ENCODE data around the gene ADORA2B.
A peak's percentile ranks its signal among the peaks of the same experiment; 100 is the strongest.
"Not testable (repeated sequence)": the region's sequence is repeated elsewhere in the genome, so short reads cannot be mapped to it uniquely, and the experiment has no call there.

ADORA2B gene

DNA sequence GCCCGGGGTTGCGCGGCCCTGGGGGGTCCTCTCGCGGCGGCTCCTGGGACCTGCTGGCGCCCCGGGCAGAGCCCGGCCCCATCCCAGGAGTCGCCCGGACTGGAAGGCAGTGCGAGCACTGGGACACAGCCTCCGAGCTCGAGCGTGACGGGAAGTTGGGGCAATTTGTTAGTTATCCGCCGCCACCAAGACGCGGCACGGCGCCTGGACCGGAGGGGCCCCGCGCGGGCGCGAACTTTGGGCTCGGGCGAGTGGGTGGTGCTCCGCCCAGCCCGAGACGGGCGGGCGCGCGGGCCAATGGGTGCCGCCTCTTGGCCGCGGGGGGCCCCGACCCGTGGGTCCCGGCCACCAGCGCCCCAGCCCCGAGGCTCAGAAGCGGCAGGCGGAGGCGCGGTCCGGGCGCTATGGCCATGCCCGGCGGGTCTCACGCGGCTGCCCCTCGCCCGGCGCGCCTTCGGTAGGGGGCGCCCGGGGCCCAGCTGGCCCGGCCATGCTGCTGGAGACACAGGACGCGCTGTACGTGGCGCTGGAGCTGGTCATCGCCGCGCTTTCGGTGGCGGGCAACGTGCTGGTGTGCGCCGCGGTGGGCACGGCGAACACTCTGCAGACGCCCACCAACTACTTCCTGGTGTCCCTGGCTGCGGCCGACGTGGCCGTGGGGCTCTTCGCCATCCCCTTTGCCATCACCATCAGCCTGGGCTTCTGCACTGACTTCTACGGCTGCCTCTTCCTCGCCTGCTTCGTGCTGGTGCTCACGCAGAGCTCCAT, at the start of gene ADORA2B:
ADORA2B (plus strand) TSS at position 372 of the 768 bp plus-strand sequence; CDS start at position 491, 119 bp downstream.
- DNase-seq = peak; percentile 33 to 82

DNA sequence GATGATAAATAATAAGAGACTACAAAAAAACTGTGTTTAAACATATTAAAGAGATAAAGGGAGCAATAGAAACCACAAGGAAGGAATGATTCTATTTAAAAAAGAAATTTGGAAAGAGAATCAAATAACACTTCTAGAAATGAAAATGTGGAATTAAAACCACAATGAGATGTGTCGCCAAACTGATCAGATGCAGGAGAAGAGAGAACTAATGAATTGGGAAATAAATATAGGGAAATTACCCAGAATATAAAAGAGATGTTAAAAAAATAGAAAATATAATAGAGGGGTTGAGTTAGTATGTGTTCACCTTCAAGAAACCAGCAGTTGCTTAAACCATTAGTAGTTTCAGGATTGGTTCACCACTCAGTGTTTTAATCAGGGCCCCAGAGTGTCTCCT, 48.7 kb upstream of the ADORA2B start:
- no peak for DNase-seq

DNA sequence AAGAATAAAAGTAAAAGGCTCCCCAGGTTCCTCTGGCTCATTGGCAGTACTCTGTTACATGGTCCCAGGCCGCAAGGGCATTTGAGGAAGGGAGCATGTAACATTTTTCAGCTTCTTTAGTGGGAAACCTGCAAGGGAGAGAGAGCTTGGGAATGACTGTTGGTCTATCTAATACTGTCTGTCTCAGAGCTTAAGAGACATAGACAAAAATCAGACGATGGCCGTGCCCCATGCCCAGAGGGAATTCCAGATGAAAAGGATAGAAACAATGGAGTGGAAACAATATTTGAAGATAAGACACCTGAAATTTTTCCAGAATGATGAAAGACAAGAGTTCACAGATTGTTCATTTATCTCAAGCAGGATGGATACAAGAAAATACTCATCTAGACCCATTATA, 48.1 kb upstream of the ADORA2B start:
- DNase-seq = no peak

DNA sequence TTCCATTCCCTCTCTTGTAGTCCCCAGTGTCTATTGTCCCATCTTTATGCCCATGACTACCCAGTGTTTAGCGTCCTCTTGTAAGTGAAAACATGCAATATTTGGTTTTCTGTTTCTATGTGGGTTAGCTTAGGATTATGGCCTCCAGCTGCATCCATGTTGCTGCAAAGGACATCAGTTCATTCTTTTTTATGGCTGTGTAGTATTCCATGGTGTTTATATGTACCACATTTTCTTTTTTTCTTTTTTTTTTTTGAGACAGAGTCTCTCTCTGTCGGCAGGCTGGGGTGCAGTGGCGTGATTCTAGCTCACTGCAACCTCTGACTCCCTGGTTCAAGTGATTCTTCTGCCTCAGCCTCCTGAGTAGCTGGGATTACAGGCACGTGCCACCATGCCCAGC, 45.3 kb upstream of the ADORA2B start:
- DNase-seq = not testable (repeated sequence)

DNA sequence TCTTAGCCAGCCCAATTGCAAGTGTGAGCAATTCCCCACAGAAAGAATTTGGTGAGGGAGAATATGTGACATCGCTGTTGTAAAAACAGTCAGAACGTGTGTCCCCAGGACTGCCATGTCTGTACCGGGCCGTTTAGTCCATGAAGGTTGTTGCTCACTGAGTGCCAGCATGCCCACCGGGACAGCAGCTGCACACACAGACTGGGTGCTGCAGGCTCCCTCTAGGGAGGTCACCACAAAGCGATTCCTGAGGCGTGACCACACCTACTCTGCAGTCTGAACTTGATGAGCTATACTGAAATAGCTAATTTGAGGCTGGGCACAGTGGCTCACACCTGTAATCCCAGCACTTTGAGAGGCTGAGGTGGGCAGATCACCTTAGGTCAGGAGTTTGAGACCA, 44.1 kb upstream of the ADORA2B start:
- DNase-seq = no peak

DNA sequence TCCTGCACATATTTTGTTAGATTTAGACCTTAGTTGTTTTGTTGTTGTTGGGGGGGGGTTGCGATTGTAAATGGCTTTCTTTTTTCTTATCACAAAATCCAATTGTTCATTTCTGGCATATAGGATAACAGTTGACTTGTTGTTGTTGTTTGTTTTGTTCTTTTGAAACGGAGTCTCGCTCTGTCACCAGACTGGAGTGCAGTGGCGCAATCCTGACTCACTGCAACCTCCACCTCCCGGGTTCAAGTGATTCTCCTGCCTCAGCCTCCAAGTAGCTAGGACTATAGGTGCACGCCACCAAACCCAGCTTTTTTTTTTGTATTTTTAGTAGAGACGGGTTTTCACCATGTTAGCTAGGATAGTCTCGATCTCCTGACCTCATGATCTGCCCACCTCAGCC, 39.7 kb upstream of the ADORA2B start:
- DNase-seq = not testable (repeated sequence)

DNA sequence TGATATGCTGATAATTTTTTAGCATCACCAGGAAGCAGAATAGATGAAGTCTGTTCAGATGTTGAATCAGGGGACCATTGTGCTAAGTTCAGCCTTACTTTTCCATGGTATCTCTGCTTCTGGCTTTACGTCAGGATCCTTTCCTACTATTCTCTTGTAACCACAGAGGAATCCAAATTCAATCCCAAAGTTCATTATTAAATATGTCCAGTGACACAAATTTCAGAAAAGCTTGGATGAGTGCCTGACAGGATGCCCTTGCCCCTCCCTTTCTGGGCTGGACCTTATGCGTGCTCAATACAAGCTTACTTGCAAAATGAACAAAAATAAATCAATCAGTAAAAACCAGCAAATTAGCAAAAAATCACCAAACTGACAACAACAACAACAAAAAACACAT, 37.6 kb upstream of the ADORA2B start:
- DNase-seq = no peak

DNA sequence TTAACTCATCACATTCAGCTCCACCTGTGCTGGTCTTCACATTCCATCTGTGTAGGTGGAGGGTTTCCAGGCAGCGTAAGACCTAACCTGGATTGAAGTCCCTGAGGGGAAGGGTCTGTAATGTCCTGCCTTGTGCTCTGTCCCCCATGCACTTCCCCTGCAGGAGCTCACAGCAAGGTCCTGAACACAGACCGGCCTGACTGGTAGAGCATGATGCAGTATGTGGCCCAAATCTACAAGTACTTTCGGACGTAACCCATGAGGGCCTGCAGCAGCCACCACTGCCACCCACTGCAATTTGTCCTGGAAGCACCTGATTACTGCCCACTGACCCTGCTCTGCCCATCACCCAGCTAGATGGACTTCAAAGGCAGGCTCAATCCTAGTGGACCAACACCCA, 36.6 kb upstream of the ADORA2B start:
- no peak for DNase-seq

DNA sequence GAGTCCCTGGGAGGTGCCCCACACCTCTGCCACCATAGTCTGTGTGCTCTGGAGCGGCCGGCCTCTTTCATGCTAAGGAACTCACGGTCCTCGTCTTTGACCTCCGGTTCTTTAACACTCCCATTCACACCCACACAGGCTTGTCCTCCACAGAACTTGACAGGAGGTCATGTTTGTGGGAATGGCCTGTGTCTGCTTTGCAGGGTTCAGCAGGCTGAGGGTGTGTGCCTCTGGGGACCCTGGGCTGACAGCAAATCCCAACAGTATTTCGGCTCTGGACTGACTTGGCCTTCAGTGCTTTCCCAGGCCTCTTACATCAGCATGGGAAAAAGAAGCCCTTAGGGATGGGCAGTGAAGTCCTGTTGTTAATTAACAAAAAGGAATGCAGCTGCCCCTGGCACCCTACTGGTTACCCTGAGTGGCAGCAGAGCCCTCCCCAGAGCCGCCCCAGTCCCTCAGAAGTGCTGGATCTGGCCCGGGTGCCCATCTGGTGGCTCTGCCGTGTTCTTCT, 35.4 kb upstream of the ADORA2B start:
- no peak for DNase-seq

DNA sequence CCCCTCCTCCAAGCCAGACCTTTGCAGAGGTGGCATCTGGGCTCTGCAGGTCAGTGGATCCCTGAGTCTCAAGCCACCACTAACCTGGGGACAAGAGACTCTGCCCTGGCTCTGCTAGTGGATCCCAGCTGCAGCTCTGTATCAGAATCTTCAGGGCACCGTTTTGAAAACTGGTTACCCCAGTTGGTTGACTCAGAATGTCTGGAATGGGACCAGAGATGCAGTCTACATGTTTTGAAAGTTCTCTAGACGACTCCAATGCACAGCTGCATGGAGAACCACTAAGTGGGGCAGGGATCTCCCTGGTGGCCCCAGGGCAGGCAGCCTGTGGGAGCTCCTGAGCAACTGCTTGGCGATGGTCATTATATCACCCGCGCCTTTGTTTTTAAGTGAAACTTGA, 34.1 kb upstream of the ADORA2B start:
- DNase-seq = no peak

DNA sequence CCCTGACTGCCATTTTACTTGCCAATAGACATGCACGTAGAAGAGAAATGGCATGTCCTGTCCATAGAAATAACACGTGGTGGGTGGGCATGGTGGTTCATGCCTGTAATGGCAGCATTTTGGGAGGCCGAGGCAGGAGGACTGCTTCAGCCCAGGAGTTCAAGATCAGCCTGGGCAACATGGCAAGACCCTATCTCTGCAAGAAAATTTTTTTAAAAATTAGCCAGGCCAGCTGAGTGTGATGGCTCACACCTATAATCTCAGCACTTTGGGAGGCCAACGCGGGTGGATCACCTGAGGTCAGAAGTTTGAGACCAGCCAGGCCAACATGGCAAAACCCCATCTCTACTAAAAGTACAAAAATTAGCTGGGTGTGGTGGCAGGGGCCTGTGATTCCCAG, 33.2 kb upstream of the ADORA2B start:
- not testable (repeated sequence) for DNase-seq

DNA sequence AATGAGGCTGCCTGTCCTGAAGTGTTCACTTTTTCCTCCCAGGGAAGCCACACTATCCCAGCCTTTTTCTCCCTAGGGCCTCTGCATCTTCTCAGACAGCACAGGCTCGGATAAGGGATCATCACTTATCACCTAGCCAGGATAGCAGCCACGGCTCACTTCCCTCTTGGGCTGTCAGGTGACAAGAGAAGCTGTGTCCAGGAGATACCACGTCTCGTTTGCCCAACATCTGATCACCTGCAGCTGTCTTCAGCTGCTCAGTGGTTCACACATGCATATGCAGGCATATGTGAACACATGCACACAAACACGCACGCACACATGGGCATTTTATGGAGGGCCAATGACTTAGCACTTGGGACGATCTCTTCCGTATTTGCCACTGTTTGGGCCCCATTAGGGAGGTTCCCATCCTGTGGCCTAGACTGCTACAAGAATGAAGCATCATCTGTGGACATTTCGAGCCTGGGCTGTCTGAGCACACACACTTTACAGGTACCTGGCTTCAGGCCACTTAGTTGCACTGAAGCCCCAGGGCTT, 32.4 kb upstream of the ADORA2B start:
- DNase-seq = no peak

DNA sequence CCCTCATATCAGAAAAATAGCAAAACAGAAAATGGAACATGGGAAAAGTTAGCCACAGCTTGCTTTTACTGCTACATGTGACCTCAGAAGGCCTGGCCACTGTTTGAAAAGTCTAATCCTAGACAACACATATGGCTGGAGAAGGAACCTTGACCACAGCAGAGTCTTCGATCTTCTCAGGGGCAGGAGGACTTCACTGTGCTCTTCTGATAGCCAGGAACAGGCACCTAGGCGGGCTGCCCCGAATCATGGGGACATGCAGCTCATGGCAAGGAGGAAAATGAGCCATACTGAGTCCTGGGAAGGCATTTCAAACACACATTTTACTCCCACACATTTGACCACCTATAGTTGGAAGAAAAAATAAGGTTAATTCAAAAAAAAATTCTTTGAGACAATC, 31.1 kb upstream of the ADORA2B start:
- DNase-seq = no peak

DNA sequence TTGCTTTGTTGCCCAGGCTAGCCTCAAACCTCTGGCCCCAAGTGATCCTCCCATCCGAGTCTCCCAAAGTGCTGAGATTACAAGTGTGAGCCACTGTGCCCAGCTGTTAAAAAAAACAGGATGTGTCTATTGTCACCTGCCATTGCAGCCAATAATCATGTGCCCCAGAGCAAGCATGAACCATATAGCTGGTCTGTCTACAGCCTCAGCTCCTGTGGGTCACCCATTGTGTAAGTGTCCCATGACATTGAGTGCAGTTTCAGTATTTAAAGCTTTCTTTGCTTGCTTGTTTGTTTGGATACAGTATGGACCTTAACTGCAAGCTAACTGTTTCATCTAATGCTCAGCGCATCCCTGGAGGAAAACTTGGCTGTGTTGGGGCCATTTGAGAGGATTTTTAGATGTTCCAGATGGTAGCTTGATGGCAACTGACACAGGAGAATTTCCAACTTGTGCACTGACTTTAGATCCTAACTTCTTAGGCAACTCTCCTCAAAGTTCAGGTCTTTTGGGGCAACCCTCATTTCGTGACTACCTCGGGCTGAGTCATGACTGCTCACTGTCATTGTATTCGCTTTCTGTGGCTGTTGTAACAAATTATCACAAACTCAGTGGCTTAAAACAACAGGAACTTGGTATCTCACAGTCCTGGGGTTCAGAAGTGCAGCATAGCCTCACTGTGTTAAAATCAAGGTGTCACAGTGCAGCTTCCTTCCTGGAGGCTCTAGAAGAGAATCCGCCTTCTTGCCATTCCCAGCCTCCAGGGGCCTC, 30.3 kb upstream of the ADORA2B start:
- no peak for DNase-seq

DNA sequence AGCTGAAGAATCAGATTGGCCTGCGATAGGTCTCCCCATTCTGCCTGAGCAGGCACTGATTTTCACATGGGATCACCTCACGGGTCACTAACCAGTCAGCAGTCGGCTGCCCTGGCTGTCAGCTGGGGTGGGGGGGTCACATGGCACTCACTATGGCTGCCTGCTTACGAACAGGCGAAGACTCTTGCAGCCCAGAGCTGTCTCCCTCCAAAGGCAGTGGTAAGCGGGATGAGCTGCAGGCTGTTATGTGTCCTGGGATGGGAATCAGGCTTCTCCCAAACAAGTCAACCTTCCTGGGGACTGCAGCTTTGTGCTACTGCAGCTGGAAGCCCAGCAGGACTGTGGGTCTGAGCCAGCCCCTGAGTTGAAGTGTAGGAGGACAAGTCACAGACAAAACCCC, 29.0 kb upstream of the ADORA2B start:
- DNase-seq = no peak

DNA sequence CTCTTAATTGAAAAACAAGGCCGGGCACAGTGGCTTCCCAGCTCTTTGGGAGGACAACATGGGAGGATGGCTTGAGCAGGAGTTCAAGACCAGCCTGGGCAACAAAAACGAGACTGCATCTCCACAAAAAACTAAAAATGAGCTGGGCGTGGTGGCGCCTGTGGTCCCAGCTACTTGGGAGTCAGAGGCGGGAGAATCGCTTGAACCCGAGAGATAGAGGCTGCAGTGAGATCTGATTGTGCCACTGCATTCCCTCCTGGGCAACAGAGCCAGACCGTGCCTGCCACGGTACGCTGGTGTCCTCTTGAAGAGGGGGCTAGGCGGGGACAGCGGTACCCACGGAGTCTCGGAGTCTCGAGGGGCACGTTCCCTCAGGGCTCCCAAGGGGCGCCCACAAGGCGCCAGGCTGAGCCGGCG, 27.9 kb upstream of the ADORA2B start:
- no peak for DNase-seq

DNA sequence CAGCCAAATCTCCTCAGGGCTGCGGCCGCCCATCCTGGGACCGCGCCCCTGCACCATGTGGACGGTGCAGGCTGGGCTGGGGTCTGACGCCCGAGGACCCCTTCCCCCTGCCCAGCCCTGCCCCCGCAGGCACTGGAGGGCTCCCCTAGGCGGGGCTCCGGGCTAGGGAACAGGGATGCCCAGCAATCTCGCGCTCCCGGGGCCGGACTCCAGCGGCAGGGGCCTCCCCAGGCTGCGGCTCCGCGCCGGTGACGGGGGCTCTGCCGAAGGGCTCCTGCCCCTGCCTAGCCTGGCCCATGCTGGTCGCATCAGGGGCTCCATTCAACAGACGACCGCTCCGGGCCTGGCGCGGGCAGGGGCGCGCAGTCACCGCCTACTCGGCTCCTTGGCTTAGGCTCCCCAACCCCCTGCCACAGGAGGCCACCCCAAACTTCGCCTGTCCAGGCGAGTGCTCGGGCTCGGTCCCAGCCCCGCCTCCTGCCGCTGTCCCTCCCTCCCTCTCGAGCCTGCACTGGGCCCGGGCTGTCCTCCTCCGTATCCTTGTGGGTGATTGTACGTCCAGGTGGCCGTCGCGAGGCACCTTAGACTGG, 27.4 kb upstream of the ADORA2B start:
- DNase-seq = no peak

DNA sequence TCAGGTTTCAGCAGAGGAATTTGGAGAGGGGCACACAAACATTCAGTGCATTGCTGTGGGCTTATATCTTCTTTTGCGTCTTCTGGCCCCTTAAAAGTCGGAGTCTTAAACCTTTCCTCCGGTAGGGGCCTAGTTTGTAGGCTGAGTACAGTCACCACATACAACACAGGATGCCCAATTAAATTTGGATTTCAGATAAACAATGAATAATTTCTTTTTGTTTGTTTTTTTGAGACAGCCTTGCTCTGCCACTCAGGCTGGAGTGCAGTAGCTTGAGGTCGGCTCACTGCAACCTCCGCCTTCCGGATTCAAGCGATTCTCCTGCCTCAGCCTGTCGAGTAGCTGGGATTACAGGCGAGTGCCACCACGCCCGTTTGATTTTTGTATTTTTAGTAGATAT, 26.7 kb upstream of the ADORA2B start:
- no peak for DNase-seq

DNA sequence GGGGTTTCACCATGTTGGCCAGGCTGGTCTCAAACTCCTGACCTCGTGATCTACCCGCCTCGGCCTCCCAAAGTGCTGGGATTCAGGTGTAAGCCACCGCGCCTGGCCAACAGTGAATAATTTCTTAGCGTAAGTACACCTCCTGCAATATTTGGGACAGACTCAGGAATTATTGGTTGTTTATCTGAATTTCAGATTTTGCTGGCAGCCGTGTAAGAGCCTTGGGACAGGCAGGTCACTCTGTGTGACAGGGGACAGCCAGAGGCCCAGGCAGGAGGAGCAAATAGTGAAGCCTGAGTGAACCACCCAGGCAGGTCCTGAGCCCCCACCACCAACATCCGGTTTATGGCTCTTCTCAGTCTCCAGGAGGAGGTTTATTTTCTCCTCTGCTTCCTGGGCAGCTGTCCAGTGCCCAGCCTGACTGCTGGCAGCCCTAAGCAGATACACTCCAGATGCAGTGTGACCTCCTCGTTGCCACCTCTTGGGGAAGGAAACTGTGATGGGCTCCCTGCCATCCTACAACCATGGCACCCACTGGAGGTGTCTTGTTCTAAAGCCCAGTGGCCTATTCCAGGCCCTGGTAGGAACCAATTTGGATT, 26.2 kb upstream of the ADORA2B start:
- DNase-seq = no peak

DNA sequence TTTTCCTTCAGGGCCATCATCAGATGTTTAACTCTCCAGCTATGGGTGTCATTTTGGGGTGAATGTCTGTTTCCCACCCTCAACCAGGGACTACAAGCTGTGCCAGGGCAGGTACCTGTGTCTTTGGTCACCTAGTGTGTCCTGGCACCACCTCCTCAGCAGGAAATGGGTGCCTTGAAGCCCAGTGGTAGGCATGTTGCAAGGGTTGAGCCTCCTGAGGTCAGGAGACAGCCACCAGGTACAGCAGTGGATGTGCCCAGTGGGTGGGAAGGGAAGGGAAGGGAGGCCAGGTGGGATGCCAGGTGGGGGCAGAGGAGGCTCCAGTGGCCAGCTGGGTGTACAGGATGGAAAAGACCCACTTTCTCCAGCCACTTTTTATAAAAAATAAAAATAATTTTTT, 25.5 kb upstream of the ADORA2B start:
- no peak for DNase-seq

DNA sequence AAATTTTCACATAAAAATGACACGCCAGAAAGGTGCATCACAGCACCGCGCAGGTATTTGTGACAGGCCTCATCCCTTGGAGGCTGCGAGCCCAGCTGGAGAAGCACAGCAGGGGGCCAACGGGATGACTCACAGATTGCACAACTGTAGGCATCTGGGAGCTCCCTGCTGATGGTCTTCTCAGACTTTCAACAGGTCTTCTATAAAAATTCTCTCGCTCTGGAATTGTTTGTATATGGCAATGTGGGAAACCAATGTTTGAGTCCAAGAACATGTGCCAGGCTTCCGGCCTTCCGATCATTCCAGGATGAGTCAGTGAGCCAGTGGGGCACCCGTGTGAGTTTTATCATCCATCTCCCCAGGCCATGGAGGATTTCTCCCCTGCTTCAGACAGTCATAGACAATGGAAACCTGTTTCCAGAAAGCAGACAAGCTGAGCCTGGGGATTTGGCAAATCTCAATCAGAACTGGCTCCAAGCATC, 24.1 kb upstream of the ADORA2B start:
- DNase-seq = no peak

DNA sequence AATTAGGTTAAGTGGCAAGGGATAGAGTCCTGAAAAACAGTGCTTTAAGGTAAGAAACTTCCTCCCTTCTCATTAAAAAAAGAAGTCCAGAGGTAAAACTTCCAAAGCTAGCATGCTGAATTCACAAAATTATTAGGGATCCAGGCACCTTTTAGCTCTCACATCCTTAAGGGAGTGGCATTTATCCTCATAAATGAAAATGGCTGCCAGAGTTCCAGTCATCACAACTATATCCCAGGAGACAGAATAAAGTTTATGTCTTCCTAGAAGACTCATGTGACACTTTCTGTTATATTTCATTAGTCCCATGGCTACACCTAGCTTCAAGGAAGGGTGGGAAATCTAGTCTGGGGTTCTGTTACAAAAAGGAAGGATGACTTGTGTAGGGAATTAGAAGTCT, 23.3 kb upstream of the ADORA2B start:
- no peak for DNase-seq

DNA sequence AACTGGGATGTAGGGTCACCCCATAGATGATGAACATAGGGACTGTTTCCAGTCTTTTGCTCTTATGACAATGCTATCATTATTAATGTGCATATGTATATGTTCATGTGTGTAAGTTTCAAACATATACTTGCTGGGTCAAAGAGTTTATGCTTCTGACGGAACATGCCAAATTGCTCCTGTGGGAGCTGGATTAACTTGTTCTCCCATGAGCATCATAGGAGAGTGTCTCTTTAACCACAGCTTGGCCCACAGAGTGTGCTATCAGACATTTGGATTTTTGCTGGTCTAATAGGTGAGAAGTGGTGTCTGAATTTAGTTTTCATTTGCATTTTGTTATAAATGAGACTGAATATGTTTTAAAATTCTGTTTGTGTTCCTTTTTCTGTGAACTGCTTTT, 22.3 kb upstream of the ADORA2B start:
- DNase-seq = no peak

Data from bone marrow (tissue), 2 donors.